OCI-LY3 (cell line): ENCODE results near the gene CUBN.
"Not testable (repeated sequence)": the region's sequence is repeated elsewhere in the genome, so short reads cannot be mapped to it uniquely, and the experiment has no call there.

Experiments
- EZH2phosphoT487 ChIP-seq: fragments of 200-600 bp; shearing (Covaris generic); IDR thresholded peaks from 2 replicates; pipeline ENCODE4 v1.6.1; 2018; ENCODE audit warnings: antibody characterized with exemption, mixed run types, low read depth
- TF ChIP-seq, protein P1 (sequence below): fragments of 200-600, 300-600 bp; sonication (generic); IDR thresholded peaks from 2 replicates; pipeline ENCODE4 v1.5.1; 2014; ENCODE audit warnings: antibody characterized with exemption, low read length, low read depth

DNA sequence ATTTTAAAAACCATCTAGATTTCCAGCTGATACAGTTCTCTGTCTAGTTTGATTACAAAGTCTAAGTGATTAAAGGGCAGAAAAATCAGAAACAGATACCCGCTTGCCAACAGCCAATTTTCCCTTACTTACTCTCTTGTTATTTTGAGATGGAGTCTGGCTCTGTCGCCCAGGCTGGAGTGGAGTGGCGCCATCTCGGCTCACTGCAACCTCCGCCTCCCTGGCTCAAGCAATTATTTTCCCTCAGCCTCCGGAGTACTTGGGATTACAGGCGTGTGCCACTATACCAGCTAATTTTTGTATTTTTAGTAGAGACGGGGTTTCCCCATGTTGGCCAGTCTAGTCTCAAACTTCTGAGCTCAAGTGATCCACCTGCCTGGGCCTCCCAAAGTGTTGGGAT lies 302.1 kb downstream of the CUBN start:
- TF ChIP-seq, protein P1, sequence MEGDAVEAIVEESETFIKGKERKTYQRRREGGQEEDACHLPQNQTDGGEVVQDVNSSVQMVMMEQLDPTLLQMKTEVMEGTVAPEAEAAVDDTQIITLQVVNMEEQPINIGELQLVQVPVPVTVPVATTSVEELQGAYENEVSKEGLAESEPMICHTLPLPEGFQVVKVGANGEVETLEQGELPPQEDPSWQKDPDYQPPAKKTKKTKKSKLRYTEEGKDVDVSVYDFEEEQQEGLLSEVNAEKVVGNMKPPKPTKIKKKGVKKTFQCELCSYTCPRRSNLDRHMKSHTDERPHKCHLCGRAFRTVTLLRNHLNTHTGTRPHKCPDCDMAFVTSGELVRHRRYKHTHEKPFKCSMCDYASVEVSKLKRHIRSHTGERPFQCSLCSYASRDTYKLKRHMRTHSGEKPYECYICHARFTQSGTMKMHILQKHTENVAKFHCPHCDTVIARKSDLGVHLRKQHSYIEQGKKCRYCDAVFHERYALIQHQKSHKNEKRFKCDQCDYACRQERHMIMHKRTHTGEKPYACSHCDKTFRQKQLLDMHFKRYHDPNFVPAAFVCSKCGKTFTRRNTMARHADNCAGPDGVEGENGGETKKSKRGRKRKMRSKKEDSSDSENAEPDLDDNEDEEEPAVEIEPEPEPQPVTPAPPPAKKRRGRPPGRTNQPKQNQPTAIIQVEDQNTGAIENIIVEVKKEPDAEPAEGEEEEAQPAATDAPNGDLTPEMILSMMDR = not testable (repeated sequence)
- TF ChIP-seq EZH2phosphoT487 = not testable (repeated sequence)
